H1 (cell line): ENCODE data around the gene SHISAL1. TPM values are rescaled to one million over a fixed set of nuclear protein-coding genes. Genes with fewer than 3 reads are reported as not detected.

Experiments
- CTCF ChIA-PET: fragments of 300-600 bp; sonication (Branson Sonifier 250); formaldehyde crosslinking; loops from one replicate; lab custom pipeline; 2021; ENCODE audit not compliant: partially characterized antibody; lab: Charles Lee
- POLR2A ChIA-PET: fragments of 300-600 bp; sonication (Branson Sonifier 250); formaldehyde crosslinking; loops from one replicate; lab custom pipeline; 2021; ENCODE audit warnings: inconsistent platforms; ENCODE audit not compliant: partially characterized antibody; lab: Charles Lee
- DNase-seq, 2 experiments: peaks; one replicate each; pipeline versions ENCODE4 v3.0.0 to v3.0.0-alpha.2; 2010 to 2022; ENCODE audit warnings: low spot score in 2 of 2, low read depth in 1 of 2, mixed read lengths in 1 of 2
- FAIRE-seq: peaks from 2 replicates; lab custom pipeline; 2011; peaks lifted over from hg19 to GRCh38; lab: Jason Lieb, UNC
- H2AFZ ChIP-seq: 2 replicates; pipeline ENCODE4 v1.8.1; 2012; ENCODE audit warnings: low read length, inconsistent platforms
- H2AK5ac ChIP-seq: 2 replicates; pipeline ENCODE4 v1.6.1; 2013; ENCODE audit warnings: low read depth, low read length
- H2BK120ac ChIP-seq: replicated peaks from 2 replicates; pipeline ENCODE3; 2013; ENCODE audit warnings: low read depth, low read length, inconsistent platforms
- H2BK12ac ChIP-seq: 2 replicates; pipeline ENCODE4 v1.6.1; 2013; ENCODE audit warnings: low read depth, low read length
- H2BK15ac ChIP-seq: 2 replicates; pipeline ENCODE4 v1.6.1; 2013; ENCODE audit warnings: low read length
- H2BK20ac ChIP-seq: 2 replicates; pipeline ENCODE4 v1.6.1; 2013; ENCODE audit warnings: low read length
- H2BK5ac ChIP-seq: 2 replicates; pipeline ENCODE4 v1.6.1; 2013; ENCODE audit warnings: low read depth, low read length
- H3K14ac ChIP-seq: 2 replicates; pipeline ENCODE4 v1.6.1; 2013; ENCODE audit warnings: inconsistent platforms; ENCODE audit not compliant: insufficient read length
- H3K18ac ChIP-seq: 2 replicates; pipeline ENCODE4 v1.6.1; 2013; ENCODE audit warnings: low read length; ENCODE audit errors: extremely low read depth
- H3K23ac ChIP-seq: 2 replicates; pipeline ENCODE4 v1.6.1; 2013; ENCODE audit warnings: inconsistent platforms; ENCODE audit not compliant: insufficient read length
- H3K23me2 ChIP-seq: 2 replicates; pipeline ENCODE4 v1.6.1; 2013; ENCODE audit warnings: low read depth, low read length
- H3K27ac ChIP-seq: 2 replicates; pipeline ENCODE4 v1.6.1; 2011; ENCODE audit warnings: low read depth, low read length, inconsistent platforms
- H3K27me3 ChIP-seq, 4 experiments: replicated peaks in 1 of 4; 1 replicate in 1 of 4; 2 replicates in 3 of 4; pipeline versions ENCODE4 v1.6.1 to v1.8.1; 2011 to 2013; ENCODE audit warnings: low read length in 3 of 4, mild to moderate bottlenecking in 3 of 4, inconsistent platforms in 2 of 4, mixed read lengths in 2 of 4, moderate library complexity in 1 of 4; ENCODE audit not compliant: control insufficient read depth in 3 of 4, insufficient read depth in 3 of 4; ENCODE audit errors: extremely low read depth in 1 of 4
- H3K36me3 ChIP-seq, 4 experiments: 2 replicates each; pipeline versions ENCODE4 v1.6.1 to v1.8.1; 2011 to 2013; ENCODE audit warnings: mild to moderate bottlenecking in 4 of 4, low read length in 3 of 4, moderate library complexity in 2 of 4, control low read depth in 1 of 4, inconsistent platforms in 1 of 4; ENCODE audit not compliant: insufficient read depth in 4 of 4, control insufficient read depth in 2 of 4
- H3K4ac ChIP-seq: replicated peaks from 2 replicates; pipeline ENCODE3; 2013; ENCODE audit warnings: low read length, low read depth, mixed read lengths, inconsistent platforms; ENCODE audit not compliant: insufficient read length
- H3K4me1 ChIP-seq, 4 experiments: replicated peaks in 1 of 4; 1 replicate in 1 of 4; 2 replicates in 3 of 4; pipeline versions ENCODE4 v1.6.1 to v1.8.1; 2011 to 2013; ENCODE audit warnings: low read length in 3 of 4, inconsistent platforms in 2 of 4, mixed read lengths in 1 of 4; ENCODE audit not compliant: insufficient read depth in 4 of 4, control insufficient read depth in 3 of 4
- H3K4me2 ChIP-seq, 2 experiments: 2 replicates each; pipeline versions ENCODE4 v1.6.1 to v1.8.1; 2011 to 2013; ENCODE audit warnings: low read depth in 2 of 2, low read length in 2 of 2, control low read depth in 1 of 2, inconsistent platforms in 1 of 2, mild to moderate bottlenecking in 1 of 2; ENCODE audit not compliant: insufficient read depth in 1 of 2
- H3K4me3 ChIP-seq, 4 experiments: fragments of 200-600, 300-600 bp in 1 of 4; sonication (generic), shearing (Covaris generic), sonication (Bioruptor Twin) in 1 of 4; 2 replicates each; pipeline versions ENCODE4 v1.5.1 to v1.8.1; 2011 to 2016; ENCODE audit warnings: low read length in 4 of 4, low read depth in 3 of 4, control low read depth in 2 of 4, inconsistent platforms in 2 of 4, mild to moderate bottlenecking in 2 of 4, mixed read lengths in 1 of 4, moderate library complexity in 1 of 4; ENCODE audit not compliant: insufficient read depth in 2 of 4; ENCODE audit errors: extremely low read depth in 1 of 4
- H3K56ac ChIP-seq: replicated peaks from 2 replicates; pipeline ENCODE3; 2013; ENCODE audit warnings: low read depth, mild to moderate bottlenecking, mixed read lengths, low read length, inconsistent platforms; ENCODE audit not compliant: insufficient read length
- H3K79me1 ChIP-seq: 2 replicates; pipeline ENCODE4 v1.6.1; 2013; ENCODE audit warnings: low read depth, low read length, control low read depth
- H3K79me2 ChIP-seq, 2 experiments: 2 replicates each; pipeline versions ENCODE4 v1.6.1 to v1.8.1; 2012 to 2013; ENCODE audit warnings: low read length in 2 of 2, mild to moderate bottlenecking in 2 of 2, inconsistent platforms in 1 of 2; ENCODE audit not compliant: insufficient read depth in 2 of 2, control insufficient read depth in 1 of 2
- H3K9ac ChIP-seq, 4 experiments: replicated peaks in 1 of 4; 1 replicate in 1 of 4; 2 replicates in 3 of 4; pipeline versions ENCODE4 v1.6.1 to v1.8.1; 2011 to 2013; ENCODE audit warnings: low read depth in 3 of 4, low read length in 3 of 4, control low read depth in 2 of 4, mild to moderate bottlenecking in 2 of 4, moderate library complexity in 2 of 4, inconsistent platforms in 1 of 4; ENCODE audit errors: extremely low read depth in 1 of 4
- H3K9me3 ChIP-seq, 2 experiments: 2 replicates each; pipeline versions ENCODE4 v1.6.1 to v1.8.1; 2012 to 2013; ENCODE audit warnings: mild to moderate bottlenecking in 2 of 2, moderate library complexity in 2 of 2, control low read depth in 1 of 2, inconsistent platforms in 1 of 2, low read depth in 1 of 2, low read length in 1 of 2, mixed read lengths in 1 of 2; ENCODE audit not compliant: insufficient read depth in 2 of 2
- H4K20me1 ChIP-seq, 2 experiments: replicated peaks in 1 of 2; 2 replicates each; pipeline versions ENCODE3 to v1.8.1; 2011 to 2013; ENCODE audit warnings: inconsistent platforms in 2 of 2, low read length in 2 of 2, mild to moderate bottlenecking in 1 of 2; ENCODE audit not compliant: insufficient read depth in 2 of 2, control insufficient read depth in 1 of 2
- H4K5ac ChIP-seq: 2 replicates; pipeline ENCODE4 v1.6.1; 2013; ENCODE audit warnings: low read length, low read depth, mixed read lengths, inconsistent platforms; ENCODE audit not compliant: insufficient read length
- H4K8ac ChIP-seq: 2 replicates; pipeline ENCODE4 v1.8.0; 2013; ENCODE audit warnings: mild to moderate bottlenecking, moderate library complexity, low read length, inconsistent platforms; ENCODE audit not compliant: insufficient read depth; ENCODE audit errors: extremely low read depth
- H4K91ac ChIP-seq: replicated peaks from 2 replicates; pipeline ENCODE3; 2013; ENCODE audit warnings: low read length, mixed read lengths, inconsistent platforms; ENCODE audit not compliant: insufficient read length
- BACH1 ChIP-seq: IDR thresholded peaks from 2 replicates; pipeline ENCODE4 v1.6.1; 2012; ENCODE audit warnings: low read length, improper control_type of control experiment
- CHD1 ChIP-seq: IDR thresholded peaks from 2 replicates; pipeline ENCODE4 v1.6.1; 2012; ENCODE audit warnings: low read depth, low read length, improper control_type of control experiment
- GABPA ChIP-seq: IDR thresholded peaks from 2 replicates; pipeline ENCODE4 v1.6.1; 2011; ENCODE audit warnings: mild to moderate bottlenecking, low read length, moderate library complexity, borderline replicate concordance; ENCODE audit not compliant: insufficient read depth
- JUND ChIP-seq: IDR thresholded peaks from 2 replicates; pipeline ENCODE4 v1.6.1; 2011; ENCODE audit warnings: mild to moderate bottlenecking, improper control_type of control experiment, low read length
- NANOG ChIP-seq: IDR thresholded peaks from 2 replicates; pipeline ENCODE4 v1.6.1; 2011; ENCODE audit warnings: low read length, low read depth, mild to moderate bottlenecking, inconsistent platforms; ENCODE audit not compliant: insufficient read depth, poor library complexity, severe bottlenecking
- POU5F1 ChIP-seq: IDR thresholded peaks from 2 replicates; pipeline ENCODE4 v1.6.1; 2011; ENCODE audit warnings: low read depth, mild to moderate bottlenecking, low read length, moderate library complexity
- SAP30 ChIP-seq: fragments of 300-600 bp; sonication (generic); IDR thresholded peaks from 2 replicates; pipeline ENCODE4 v1.7.1; 2012; ENCODE audit warnings: low read length, moderate library complexity, mild to moderate bottlenecking, inconsistent platforms; ENCODE audit not compliant: insufficient read depth, insufficient replicate concordance
- SUZ12 ChIP-seq: fragments of 200-600 bp; sonication (generic); IDR thresholded peaks from 2 replicates; pipeline ENCODE4 v1.6.1; 2012; ENCODE audit warnings: mild to moderate bottlenecking, inconsistent platforms, low read length, moderate library complexity, mixed read lengths
- TAF1 ChIP-seq: IDR thresholded peaks from 2 replicates; pipeline ENCODE4 v1.6.1; 2011; ENCODE audit warnings: mild to moderate bottlenecking, low read depth, low read length
- ZNF274 ChIP-seq: IDR thresholded peaks from 2 replicates; pipeline ENCODE4 v1.7.0; 2012; ENCODE audit warnings: low read length, borderline replicate concordance; ENCODE audit errors: extremely low read depth
- WGBS, 2 experiments: shearing (Covaris generic) in 1 of 2; methylation state at CpG; one replicate each; pipeline versions ENCODE4 v1.1.6 to v1.1.7; 2013 to 2015; ENCODE audit warnings: low lambda C conversion rate in 2 of 2, mixed read lengths in 2 of 2, inconsistent platforms in 1 of 2, low coverage in 1 of 2, missing lambda C conversion rate in 1 of 2; ENCODE audit not compliant: insufficient replicate concordance in 2 of 2, insufficient coverage in 1 of 2, insufficient read length in 1 of 2; ENCODE audit errors: extremely low coverage in 1 of 2, missing lambda C conversion rate in 1 of 2; 5-methylcytosine and 5-hydroxymethylcytosine counted together
- polyA plus RNA-seq, 7 experiments: library from polyadenylated mRNA; depleted of rRNA in 3 of 7; stranded (reverse) in 5 of 7; unstranded in 2 of 7; fragments of >200 nt in 5 of 7; fragments of 200-250 nt in 2 of 7; gene quantifications; 1 replicate in 5 of 7; 2 replicates in 1 of 7; 4 replicates in 1 of 7; pipeline versions ENCODE4 v1.2.1 to v1.2.3, GENCODE V29; 2011 to 2013; ENCODE audit warnings: missing spikeins in 2 of 7, mixed read lengths in 2 of 7
- total RNA-seq: library from RNA; stranded (reverse); fragmentation: NEBNext Ultra II Directional; extraction: Animal tissue kit (Norgen Biotek cat#: 25700); gene quantifications from 2 replicates; pipeline ENCODE4 v1.2.1, GENCODE V29; 2021
- TF ChIP-seq, protein P1 (sequence below): IDR thresholded peaks from 2 replicates; pipeline ENCODE4 v1.6.1; 2011; ENCODE audit warnings: low read depth, mild to moderate bottlenecking, low read length; ENCODE audit not compliant: insufficient read depth

Gene SHISAL1
- total and polyA plus RNA-seq, 2 of the 8 experiments (the other 6 are each of a cell fraction or from before 2014, with no cell fraction given): 3.7 to 5.8 TPM

DNA sequence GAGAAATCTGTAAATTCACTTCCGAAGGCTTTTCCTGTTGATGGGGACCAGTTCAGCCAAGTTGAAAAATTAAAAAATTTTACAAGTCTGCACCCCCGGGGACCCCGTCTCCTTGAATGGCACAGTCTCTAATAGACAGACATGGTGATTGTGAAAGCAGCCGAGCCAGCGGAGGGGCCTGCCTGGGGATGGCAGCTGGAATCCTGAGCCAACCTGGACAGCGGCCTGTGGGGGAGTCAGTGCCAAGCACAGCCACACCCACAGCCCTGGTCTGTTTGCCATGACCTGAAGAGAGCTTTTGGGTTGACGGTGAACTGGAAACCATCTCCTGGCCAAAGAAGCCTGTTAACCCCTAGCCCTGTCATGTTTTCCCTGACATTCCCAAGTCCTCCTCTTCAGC, 67.3 kb downstream of the SHISAL1 start:
- Histone ChIP-seq H2BK15ac (no peak overlapping the region), H3K56ac (no peak overlapping the region), H2BK12ac (no peak overlapping the region), H2BK20ac (no peak overlapping the region), H3K14ac (no peak overlapping the region), H4K91ac (no peak overlapping the region), H2AK5ac (no peak overlapping the region), H3K4me1 (no peaks in the 10 kb centered on the region), H3K18ac (no peak overlapping the region), H2BK120ac (no peak overlapping the region), H3K4me2 (no peak overlapping the region), H3K9me3 (peaks cover 6 to 12% of the 10 kb centered on the region in 2 experiments; a peak in 3 of 4 replicates), H3K79me1 (no peaks in the 10 kb centered on the region), H4K20me1 (peaks cover 0 to 1% of the 10 kb centered on the region in 2 experiments), H3K23ac (no peak overlapping the region), H4K5ac (no peak overlapping the region), H3K36me3 (peaks cover 0 to 2% (median 0%) of the 10 kb centered on the region in 4 experiments; a peak in 1 of 8 replicates), H3K9ac (no peak overlapping the region), H3K23me2 (no peaks in the 10 kb centered on the region), H3K79me2 (no peaks in the 10 kb centered on the region), H2AFZ (no peak overlapping the region)
- POLR2A ChIA-PET: no interaction called here
- WGBS, 2 experiments: 91% methylated on average over 7 of the region's 7 CpGs; no CpG with 5 or more reads in 1 of the 2 experiments
- TF ChIP-seq TAF1 (no peak), CHD1 (no peak), BACH1 (no peak), NANOG (no peak), SUZ12 (no peak), POU5F1 (no peak), JUND (no peak), ZNF274 (no peak), GABPA (no peak), SAP30 (no peak)
- TF ChIP-seq, protein P1, sequence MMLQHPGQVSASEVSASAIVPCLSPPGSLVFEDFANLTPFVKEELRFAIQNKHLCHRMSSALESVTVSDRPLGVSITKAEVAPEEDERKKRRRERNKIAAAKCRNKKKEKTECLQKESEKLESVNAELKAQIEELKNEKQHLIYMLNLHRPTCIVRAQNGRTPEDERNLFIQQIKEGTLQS: no peak
- TF ChIP-seq, all 59 proteins: peak for 0
- DNase-seq (peak in 1 of 2 experiments; percentile 37), FAIRE-seq (no peak)
- Histone ChIP-seq H2BK5ac (no peak overlapping the region), H3K4ac (no peak overlapping the region), H4K8ac (no peak overlapping the region), H3K4me3 (no peak overlapping the region), H3K27ac (no peak overlapping the region), H3K27me3 (no peaks in the 10 kb centered on the region)
- CTCF ChIA-PET: interaction anchor here (0.9 to 1.4 kb wide), 3 partner anchors 12 to 124 kb away, joined by 3 read pairs; no protein-coding TSS in a partner anchor
